Measurements from ENCODE around the gene NTRK2. TPM values are rescaled to one million over a fixed set of nuclear protein-coding genes. Genes with fewer than 3 reads are reported as not detected.

Gene NTRK2
- total and polyA plus RNA-seq, 12 donors: 0.43 to 5.6 (median 2.1) TPM

DNA sequence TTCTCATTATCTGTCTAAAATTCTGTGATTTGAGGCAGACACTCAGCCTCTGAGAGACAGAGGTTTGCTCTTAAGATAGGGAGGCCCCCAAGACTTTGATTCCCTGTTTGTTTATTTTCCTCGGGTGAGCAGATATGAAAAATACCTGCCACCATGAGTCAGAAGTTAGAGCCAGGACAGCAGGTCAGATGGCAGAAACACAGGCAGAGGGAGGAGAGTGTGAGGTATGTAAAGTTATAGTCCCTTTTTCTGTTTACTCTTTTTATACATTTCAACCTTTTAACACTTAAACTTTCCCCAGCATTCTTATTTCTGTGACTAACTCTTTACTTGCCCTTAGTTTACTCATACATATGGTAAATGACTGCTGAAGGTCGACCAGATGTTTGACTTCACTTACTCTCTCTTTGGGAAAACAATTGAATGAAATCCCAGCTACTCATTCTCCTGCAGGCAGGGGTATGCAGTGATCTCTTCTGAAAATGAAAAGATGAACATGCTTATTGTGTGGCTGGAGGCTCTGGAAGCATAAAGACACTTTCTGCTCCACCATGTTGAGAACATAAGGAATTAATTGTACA lies 383.8 kb downstream of the NTRK2 start:
- H3K9me3 ChIP-seq (replicated peaks in 1 of 3): no peaks in the 10 kb centered on the region
- H3K27me3 ChIP-seq: no peaks in the 10 kb centered on the region
- intact Hi-C loops (cut with DNase I): no loop called here
- H3K36me3 ChIP-seq (replicated peaks in 1 of 2): no peaks in the 10 kb centered on the region
- no peaks in the 10 kb centered on the region for H3K4me1 ChIP-seq (replicated peaks in 1 of 2)
- no peak overlapping the region for H3K4me3 ChIP-seq
- WGBS, 4 donors: 12 to 30% (median 23%) methylated on average over 2 of the region's 2 CpGs
- TF ChIP-seq, protein P1, sequence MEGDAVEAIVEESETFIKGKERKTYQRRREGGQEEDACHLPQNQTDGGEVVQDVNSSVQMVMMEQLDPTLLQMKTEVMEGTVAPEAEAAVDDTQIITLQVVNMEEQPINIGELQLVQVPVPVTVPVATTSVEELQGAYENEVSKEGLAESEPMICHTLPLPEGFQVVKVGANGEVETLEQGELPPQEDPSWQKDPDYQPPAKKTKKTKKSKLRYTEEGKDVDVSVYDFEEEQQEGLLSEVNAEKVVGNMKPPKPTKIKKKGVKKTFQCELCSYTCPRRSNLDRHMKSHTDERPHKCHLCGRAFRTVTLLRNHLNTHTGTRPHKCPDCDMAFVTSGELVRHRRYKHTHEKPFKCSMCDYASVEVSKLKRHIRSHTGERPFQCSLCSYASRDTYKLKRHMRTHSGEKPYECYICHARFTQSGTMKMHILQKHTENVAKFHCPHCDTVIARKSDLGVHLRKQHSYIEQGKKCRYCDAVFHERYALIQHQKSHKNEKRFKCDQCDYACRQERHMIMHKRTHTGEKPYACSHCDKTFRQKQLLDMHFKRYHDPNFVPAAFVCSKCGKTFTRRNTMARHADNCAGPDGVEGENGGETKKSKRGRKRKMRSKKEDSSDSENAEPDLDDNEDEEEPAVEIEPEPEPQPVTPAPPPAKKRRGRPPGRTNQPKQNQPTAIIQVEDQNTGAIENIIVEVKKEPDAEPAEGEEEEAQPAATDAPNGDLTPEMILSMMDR (IDR thresholded peaks at IDR 0.05): no peak
- no peak for TF ChIP-seq POLR2A (IDR thresholded peaks at IDR 0.05)
- DNase-seq: no peak
- no peak overlapping the region for H3K27ac ChIP-seq

DNA sequence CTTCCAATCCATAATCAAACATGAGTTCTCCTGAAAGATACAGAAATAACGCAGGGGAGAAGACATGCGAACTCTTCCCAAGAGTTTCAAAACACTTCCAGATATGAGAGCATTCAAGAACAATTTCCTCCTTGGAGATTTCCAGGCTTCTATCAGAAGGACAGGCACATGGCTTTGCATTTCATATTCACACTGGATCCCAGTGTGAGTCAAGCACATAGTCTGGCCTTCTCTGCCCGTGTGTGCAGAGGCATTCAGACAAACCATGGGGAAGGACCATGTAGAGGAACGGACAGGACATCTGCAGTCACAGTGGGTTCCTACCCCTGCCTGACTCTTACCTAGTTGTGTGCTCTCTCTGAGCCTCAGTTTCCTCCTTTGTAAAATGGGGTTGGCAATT lies 384.5 kb downstream of the NTRK2 start:
- intact Hi-C loops (cut with DNase I): no loop called here
- H3K4me3 ChIP-seq: no peak overlapping the region
- H3K36me3 ChIP-seq (replicated peaks in 1 of 2): no peaks in the 10 kb centered on the region
- no peaks in the 10 kb centered on the region for H3K4me1 ChIP-seq (replicated peaks in 1 of 2)
- H3K27ac ChIP-seq: no peak overlapping the region
- WGBS, 4 donors: 83 to 89% (median 88%) methylated on average over 4 of the region's 4 CpGs
- no peak for TF ChIP-seq POLR2A (IDR thresholded peaks at IDR 0.05)
- TF ChIP-seq, protein P1 (IDR thresholded peaks at IDR 0.05): no peak
- no peaks in the 10 kb centered on the region for H3K27me3 ChIP-seq
- H3K9me3 ChIP-seq (replicated peaks in 1 of 3): no peaks in the 10 kb centered on the region
- DNase-seq: no peak

DNA sequence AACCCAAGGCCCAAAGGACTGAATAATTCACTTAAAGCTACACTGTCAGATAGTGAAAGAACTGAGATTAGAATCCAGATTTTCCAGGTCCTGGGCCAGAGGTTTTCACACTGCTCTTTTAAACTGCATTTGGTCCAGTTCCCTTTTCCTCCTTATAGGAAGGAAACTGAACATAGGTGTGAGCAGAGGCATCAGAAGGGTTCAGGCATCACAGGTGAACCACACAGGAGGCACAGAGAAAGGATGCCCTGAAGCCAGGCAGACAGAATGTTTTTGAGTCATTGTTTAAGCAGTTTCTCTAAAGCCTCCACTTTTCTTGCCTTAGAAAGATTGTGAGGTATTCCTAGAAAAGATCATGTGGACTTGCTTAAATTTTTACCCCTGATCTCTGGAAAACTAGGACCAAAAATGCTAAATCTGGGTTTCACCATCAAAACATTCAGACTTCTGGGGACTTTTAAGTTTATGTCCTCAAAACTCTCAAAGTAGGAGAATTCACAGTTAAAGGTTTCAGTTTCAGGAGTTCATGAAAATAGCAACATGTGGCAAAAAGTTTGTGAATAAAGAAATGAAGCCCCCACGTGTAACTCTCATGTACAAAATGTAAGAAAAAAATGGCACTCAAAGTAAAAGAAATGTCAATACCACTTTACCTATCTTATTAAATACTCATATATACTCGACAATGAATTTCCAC lies 386.1 kb downstream of the NTRK2 start:
- no peaks in the 10 kb centered on the region for H3K4me1 ChIP-seq (replicated peaks in 1 of 2)
- H3K36me3 ChIP-seq (replicated peaks in 1 of 2): no peaks in the 10 kb centered on the region
- intact Hi-C loops (cut with DNase I): no loop called here
- H3K4me3 ChIP-seq: no peak overlapping the region
- no peaks in the 10 kb centered on the region for H3K27me3 ChIP-seq
- 54 to 74% (median 69%) methylated on average over 2 of the region's 2 CpGs for WGBS, 4 donors
- no peak overlapping the region for H3K27ac ChIP-seq
- DNase-seq: no peak
- TF ChIP-seq, protein P1 (IDR thresholded peaks at IDR 0.05): no peak
- no peaks in the 10 kb centered on the region for H3K9me3 ChIP-seq (replicated peaks in 1 of 3)

DNA sequence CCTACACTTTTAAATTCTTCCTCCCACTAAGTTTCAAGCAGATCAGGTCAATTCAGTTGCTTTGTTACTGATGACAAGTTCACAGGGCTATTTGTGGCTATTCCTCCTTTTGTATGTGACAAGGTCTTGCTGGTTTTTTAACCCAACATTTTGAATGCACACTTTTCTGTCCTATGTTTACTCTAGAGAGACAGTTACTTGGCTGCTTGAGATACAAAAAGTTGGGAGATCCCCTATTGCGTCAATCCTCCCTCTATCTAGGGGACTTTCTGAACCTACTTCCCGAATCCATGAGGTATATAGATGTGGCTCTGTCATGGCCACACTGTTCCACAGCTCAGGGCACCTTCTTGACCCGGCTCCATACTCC lies 386.7 kb downstream of the NTRK2 start:
- H3K27me3 ChIP-seq: no peaks in the 10 kb centered on the region
- no peaks in the 10 kb centered on the region for H3K36me3 ChIP-seq (replicated peaks in 1 of 2)
- no peaks in the 10 kb centered on the region for H3K9me3 ChIP-seq (replicated peaks in 1 of 3)
- no peak for DNase-seq
- 75 to 90% (median 79%) methylated on average over 3 of the region's 3 CpGs for WGBS, 4 donors
- H3K27ac ChIP-seq: no peak overlapping the region
- intact Hi-C loops (cut with DNase I): no loop called here
- H3K4me3 ChIP-seq: no peak overlapping the region
- TF ChIP-seq POLR2A (IDR thresholded peaks at IDR 0.05): no peak
- TF ChIP-seq, protein P1 (IDR thresholded peaks at IDR 0.05): no peak
- H3K4me1 ChIP-seq (replicated peaks in 1 of 2): no peaks in the 10 kb centered on the region
